ENCODE results near the gene IL1RAP.
A peak's percentile ranks its signal among the peaks of the same experiment; 100 is the strongest.
"Not testable (repeated sequence)": the region's sequence is repeated elsewhere in the genome, so short reads cannot be mapped to it uniquely, and the experiment has no call there.

The IL1RAP gene

DNA sequence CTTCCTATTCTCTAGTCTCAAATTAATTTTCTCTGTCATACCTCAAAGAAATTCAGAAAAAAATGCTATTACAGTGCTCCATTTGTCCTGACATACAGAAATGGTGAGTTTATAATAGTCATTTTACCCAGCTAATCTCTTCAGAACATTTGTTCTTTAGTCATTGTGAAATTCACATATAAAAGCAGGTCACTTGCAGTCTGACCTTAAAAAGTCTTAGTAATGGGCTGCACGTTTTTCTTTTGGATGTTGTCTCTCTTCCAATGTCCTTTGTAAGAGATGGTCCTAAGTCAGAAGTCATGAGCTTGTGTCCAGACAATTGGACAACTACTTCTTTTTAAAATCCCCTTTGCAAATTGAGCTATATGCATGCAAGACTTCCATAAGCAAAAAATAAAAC lies 17.0 kb upstream of the IL1RAP start:
- H3K4me3 ChIP-seq (ENCODE audit: low read length), result no peak overlapping the region
- TF ChIP-seq ZNF274 (IDR thresholded peaks at IDR 0.05; ENCODE audit: low read depth, low read length), result no peak

DNA sequence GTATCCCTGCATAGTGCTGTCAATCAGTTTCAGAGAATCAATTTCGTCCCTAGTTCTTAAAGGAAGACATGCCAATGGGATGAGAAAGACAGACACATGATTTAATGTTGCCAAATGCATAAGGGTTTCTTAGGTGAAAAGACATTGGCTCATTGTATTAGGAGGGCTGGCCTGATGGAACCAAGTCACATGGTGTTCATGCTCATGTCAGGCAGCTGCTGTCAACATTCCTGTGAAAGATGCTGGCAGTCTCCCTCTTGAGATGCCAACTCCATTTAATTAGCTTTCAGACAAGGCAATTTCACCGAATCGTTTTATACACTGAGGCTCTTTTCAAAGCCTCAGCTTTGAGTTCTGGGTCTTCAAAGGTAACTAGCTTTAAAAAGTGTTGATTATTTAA lies 16.1 kb upstream of the IL1RAP start:
- no peak overlapping the region for H3K4me3 ChIP-seq (ENCODE audit: low read length)
- TF ChIP-seq ZNF274 (IDR thresholded peaks at IDR 0.05; ENCODE audit: low read depth, low read length), result no peak

DNA sequence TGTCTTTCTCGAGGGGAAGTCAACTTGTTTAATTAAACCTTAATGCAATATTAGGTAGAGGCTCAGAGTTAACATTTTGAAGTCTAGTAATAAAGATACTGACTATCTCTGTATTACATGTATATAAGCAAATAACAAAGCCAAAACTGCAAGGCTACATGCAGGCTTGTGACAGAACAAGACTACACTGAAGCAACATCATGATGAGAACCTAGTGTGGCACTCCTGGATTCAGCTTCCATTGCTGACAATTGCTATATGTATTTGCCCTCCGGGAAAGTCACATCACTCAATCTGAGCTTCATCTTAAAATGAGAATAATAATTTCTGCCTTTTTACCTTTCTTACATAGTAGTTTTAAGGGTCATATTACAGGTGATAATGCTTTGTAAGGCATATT lies 15.6 kb upstream of the IL1RAP start:
- no peak for TF ChIP-seq ZNF274 (IDR thresholded peaks at IDR 0.05; ENCODE audit: low read depth, low read length)
- H3K4me3 ChIP-seq (ENCODE audit: low read length), result no peak overlapping the region

DNA sequence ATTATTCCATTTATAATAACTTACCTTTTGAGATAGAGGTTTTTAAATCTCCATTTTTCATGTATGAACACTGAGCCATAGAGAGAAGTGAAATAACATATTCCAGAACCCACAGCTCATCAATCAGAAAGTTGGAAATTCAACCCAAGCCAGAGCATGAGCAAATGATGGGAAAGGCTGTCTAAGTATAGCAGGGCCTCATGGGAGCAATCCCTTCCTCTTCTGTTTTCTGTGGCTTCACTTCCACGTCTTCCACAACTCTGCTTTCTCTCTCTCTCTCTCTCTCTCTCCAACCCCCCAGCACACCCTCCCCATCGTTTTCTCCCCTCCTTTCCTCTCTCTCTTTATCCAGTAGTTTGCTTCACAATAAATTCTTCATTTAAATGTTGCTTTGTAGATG lies 14.8 kb upstream of the IL1RAP start:
- no peak for TF ChIP-seq ZNF274 (IDR thresholded peaks at IDR 0.05; ENCODE audit: low read depth, low read length)
- no peak overlapping the region for H3K4me3 ChIP-seq (ENCODE audit: low read length)

DNA sequence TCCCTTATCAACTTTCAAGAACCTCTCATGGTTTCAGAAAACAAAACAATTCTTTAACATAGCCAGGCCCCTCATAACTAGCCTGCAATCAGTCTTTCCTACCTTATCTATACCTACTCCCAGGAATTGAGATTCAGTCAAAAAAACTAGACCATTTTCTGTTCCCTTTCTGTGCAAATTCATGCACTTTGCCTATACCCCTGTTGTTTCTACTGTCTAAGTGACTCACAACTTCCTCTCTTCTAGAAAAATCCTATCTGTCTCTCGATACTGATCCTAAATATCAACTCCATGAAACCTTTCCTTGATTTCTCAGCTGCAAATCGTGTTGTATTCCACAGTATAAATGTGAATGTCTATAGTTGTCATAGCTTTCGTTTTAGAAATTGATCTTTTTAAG lies 10.9 kb upstream of the IL1RAP start:
- no peak overlapping the region for H3K4me3 ChIP-seq (ENCODE audit: low read length)
- TF ChIP-seq ZNF274 (IDR thresholded peaks at IDR 0.05; ENCODE audit: low read depth, low read length), result no peak

DNA sequence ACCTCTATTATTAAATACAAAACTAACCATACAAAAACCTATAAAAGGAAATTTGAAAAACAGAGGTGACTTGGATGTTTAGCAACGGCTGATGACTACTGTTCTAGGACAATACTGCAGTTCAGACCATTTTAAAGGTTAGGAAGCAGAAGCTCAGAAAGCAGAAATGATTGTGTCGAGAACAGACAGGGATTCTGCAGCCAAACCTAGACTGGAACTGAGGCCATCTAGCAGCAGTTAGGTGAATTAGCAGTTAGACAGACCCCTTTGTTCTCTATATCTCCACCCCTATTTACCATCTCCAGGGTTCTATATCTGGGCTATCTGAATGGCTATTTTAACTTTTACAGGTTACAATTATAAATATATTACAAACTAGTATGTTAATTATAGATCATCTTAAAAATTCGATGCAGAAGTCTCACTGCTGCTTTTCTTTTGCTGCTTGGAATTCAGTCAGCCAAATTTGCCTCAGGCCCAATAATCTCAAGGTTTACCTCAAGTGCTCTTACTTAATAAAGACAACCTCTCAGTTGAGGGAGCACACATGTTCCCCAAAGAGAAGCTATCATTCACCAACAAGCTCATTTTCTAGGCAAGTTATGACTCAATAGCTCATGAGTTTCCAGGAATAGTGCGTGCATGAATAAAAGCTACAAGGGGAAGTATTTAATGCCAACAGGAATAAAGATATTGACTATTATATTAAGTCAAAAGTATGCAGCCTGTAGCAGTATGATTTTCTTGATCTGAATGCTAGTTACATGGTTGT lies 9.3 kb upstream of the IL1RAP start:
- no peak for TF ChIP-seq ZNF274 (IDR thresholded peaks at IDR 0.05; ENCODE audit: low read depth, low read length)
- no peak overlapping the region for H3K4me3 ChIP-seq (ENCODE audit: low read length)

DNA sequence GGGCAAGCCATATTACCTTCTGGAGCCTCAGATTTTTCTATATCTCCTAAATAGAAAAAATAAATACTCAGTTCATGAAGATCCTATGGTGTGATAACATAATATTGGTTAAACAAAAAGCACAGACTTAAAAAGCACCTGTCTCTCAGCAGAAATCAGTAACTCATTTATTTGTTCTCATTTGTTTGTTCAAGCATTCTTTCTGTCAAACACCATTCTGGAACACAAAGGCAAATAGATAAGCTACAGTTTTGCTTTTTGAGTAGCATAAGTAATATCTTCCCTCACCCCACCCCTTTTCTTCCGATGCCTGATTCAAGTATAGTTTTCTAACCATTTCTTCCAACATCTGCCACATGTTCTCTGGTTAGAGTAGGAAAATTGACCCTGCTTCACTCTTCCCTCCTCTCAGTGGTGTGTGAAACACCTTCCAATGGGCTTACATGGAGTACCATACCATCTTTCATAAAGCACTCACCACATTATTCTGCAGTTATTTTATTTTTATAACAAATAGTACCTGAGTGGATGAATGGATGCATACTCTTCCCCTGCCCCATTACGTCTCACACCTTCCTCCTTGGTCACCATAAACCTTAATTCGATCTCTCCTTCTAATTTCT lies 8.4 kb upstream of the IL1RAP start:
- no peak overlapping the region for H3K4me3 ChIP-seq (ENCODE audit: low read length)
- no peak for TF ChIP-seq ZNF274 (IDR thresholded peaks at IDR 0.05; ENCODE audit: low read depth, low read length)

DNA sequence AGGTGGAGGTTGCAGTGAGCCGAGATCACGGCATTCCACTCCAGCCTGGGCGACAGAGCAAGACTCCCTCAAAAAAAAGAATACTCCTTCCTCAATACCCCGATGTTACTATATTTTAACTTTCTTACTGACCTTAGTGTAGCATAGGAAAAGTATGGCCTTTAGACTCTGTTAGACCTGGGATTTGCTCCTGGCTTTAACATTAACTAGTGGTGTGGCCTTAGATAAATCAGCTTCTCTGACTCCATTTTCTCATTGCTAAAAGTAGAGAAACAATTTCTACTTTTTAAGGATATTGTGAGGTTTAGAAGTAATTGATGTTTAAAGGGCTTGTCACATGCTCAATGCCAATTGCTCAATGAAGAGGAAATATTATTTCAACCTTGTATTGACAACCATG lies 7.6 kb upstream of the IL1RAP start:
- no peak for TF ChIP-seq ZNF274 (IDR thresholded peaks at IDR 0.05; ENCODE audit: low read depth, low read length)
- no peak overlapping the region for H3K4me3 ChIP-seq (ENCODE audit: low read length)

DNA sequence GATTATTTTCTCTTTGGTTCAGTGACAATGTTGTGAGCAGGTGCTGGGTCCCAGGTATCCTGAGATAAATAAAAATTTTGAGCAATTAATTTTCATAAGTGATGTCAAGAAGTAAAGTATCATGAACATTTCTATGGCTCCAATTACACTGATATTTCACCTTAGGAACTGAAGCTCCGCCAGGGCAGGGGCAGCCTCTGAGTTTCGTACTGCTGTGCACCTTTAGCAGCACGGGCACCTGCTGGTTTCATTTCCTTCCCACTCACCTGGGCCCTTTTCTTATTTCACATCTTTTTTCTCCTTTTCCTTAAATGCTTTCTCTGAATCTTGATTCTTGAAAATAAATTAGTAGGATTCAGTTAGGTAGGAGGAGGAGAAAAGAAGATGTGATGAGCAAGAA lies 1.2 kb upstream of the IL1RAP start:
- H3K4me3 ChIP-seq (ENCODE audit: low read length), result no peak overlapping the region
- no peak for TF ChIP-seq ZNF274 (IDR thresholded peaks at IDR 0.05; ENCODE audit: low read depth, low read length)

DNA sequence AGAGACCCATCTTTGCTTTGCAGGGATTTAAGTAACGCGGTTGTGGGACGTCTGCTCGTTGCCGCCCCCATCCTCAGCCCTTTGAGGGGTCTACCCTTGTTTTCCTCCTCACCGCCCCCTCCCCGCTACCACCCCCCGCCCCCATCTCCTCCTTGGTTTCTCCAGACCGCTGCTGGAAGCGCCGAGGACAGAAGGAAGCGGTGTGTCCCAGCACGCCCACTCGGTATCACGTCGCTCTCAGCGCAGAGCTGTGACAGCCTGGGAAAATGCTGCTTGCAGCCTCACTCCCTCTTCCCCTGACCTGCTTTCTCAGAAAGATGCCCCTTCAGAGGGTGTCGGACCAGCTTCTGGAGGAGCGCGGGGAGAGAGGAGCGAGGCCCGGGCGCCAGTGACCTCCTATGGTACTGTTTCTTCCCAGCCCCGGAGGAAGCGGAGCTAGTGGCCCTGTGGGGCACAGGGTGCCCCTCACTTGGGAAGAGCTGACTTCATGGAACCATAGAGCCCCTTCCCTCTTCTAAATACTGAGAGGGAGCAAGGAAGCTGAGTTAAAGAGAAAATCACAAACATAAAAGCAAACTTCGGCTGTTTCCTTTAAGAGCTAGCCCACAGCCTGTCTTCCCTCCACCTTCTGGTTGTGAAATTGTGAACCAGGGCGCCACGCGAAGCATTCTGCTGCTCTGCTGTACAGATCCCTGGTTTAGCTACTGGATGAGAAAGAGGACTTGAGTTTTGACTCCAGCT lies 698 bp downstream of the IL1RAP start:
- TF ChIP-seq ZNF274 (IDR thresholded peaks at IDR 0.05; ENCODE audit: low read depth, low read length), result no peak
- H3K4me3 ChIP-seq (ENCODE audit: low read length), result peak overlapping the region; percentile 84

DNA sequence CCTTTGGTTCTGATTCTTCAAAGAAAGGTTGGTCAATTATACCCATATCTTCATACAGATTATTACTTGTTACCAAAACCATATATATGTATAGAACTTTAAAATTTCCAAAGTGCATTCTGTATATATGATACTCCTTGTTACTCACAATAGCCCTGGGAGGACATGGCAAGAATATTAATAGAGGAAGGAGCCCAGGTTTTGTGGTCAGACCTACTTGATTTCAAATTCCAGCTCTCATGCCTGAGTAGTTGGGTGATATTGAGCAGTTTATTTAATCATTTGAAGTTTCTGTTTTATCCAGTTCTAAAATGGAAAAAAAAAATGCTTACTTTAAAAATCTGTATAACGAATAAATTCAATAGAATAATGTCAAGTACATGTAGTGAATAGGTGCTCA lies 2.5 kb downstream of the IL1RAP start:
- no peak for TF ChIP-seq ZNF274 (IDR thresholded peaks at IDR 0.05; ENCODE audit: low read depth, low read length)

DNA sequence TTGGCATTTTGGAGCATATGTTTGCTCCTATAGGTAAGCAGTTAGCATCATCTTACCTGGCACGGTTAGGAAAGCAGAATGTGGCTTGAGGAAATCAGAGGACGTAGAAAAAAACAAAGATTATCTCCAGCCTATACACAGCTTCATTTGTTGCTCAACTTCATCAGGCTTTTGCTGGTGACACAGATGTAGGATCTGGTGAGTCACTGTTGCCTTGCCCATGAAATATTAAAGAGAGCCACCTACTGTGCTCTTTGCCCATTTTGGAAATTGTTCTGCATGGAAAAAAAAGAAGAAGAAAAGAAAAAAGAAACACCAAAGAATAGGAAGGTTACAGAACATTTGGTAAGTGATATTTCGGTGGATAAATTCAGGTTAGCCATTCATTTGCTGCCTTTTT lies 3.8 kb downstream of the IL1RAP start:
- TF ChIP-seq ZNF274 (IDR thresholded peaks at IDR 0.05; ENCODE audit: low read depth, low read length), result no peak
- H3K4me3 ChIP-seq (ENCODE audit: low read length), result no peak overlapping the region

More for the DNA sequence above, 2.5 kb downstream of the IL1RAP start:
- no peak overlapping the region for H3K4me3 ChIP-seq (ENCODE audit: low read length)

DNA sequence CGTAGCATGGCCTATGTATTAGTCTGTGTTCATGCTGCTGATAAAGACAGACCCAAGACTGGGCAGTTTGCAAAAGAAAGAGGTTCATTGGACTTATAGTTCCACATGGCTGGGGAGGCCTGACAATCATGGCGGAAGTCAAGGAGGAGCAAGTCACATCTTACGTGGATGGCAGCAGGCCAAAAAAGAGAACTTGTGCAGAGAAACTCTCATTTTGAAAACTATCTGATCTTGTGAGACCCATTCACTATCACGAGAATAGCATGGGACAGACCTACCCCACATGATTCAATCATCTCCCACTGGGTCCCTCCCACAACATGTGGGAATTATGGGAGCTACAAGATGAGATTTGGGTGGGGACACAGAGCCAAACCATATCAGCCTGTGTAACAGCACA lies 4.6 kb downstream of the IL1RAP start:
- not testable (repeated sequence) for H3K4me3 ChIP-seq (ENCODE audit: low read length)

DNA sequence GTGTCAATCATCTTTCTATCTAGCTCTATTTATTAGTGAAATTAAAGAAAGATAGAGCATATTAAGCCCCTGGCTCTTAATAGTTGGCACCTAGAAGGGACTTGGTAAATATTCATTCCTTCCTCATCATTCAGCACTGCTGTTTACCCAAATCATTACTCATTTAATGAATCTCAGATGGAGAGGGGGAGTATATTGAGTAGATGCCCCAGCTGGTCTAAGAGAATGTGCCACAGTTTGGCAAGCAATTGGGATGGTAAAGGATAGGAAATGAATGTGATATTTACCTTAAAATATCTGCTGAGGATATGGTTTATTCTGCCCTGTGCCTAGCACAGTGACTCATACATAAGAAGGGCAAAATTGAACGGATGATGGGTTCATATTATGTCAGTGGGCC lies 6.0 kb downstream of the IL1RAP start:
- H3K4me3 ChIP-seq (ENCODE audit: low read length), result no peak overlapping the region
- TF ChIP-seq ZNF274 (IDR thresholded peaks at IDR 0.05; ENCODE audit: low read depth, low read length), result no peak

DNA sequence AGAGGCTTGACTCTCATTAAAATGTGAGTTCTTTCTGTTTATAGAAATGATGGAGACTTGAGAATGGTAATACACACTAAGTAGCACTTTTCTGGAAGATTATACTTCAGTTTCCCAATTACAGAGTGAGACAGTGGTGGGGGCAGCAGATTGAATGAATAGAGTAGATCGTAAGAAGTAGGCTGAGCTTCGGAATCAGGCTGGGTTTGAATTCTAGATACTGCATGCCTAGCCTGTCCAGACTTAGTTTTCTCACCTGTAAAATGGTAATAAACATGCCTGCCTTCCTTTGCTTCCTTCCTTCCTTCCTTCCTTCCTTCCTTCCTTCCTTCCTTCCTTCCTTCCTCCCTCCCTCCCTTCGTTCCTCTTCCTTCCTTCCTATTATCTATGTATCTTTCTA lies 8.1 kb downstream of the IL1RAP start:
- TF ChIP-seq ZNF274 (IDR thresholded peaks at IDR 0.05; ENCODE audit: low read depth, low read length), result no peak
- no peak overlapping the region for H3K4me3 ChIP-seq (ENCODE audit: low read length)

All from GM08714 (cell line).